Stimulated activated CD8-positive, alpha-beta memory T cell treated with anti-CD3 and anti-CD28 coated beads, Interleukin-12 subunit alpha, Interleukin-12 subunit beta, amount 100 ng/mL, for 24 hours (primary cell): ENCODE data around the gene RAD50.
"Not testable (repeated sequence)": the region's sequence is repeated elsewhere in the genome, so short reads cannot be mapped to it uniquely, and the experiment has no call there.

Source experiments
- DNase-seq: peaks from one replicate; pipeline ENCODE4 v3.0.0-alpha.2; 2020; ENCODE audit errors: extremely low read depth

RAD50 gene

GRCh38 chr5:132674671-132675506 lies 118.1 kb downstream of the RAD50 start:
- DNase-seq = no peak

DNA sequence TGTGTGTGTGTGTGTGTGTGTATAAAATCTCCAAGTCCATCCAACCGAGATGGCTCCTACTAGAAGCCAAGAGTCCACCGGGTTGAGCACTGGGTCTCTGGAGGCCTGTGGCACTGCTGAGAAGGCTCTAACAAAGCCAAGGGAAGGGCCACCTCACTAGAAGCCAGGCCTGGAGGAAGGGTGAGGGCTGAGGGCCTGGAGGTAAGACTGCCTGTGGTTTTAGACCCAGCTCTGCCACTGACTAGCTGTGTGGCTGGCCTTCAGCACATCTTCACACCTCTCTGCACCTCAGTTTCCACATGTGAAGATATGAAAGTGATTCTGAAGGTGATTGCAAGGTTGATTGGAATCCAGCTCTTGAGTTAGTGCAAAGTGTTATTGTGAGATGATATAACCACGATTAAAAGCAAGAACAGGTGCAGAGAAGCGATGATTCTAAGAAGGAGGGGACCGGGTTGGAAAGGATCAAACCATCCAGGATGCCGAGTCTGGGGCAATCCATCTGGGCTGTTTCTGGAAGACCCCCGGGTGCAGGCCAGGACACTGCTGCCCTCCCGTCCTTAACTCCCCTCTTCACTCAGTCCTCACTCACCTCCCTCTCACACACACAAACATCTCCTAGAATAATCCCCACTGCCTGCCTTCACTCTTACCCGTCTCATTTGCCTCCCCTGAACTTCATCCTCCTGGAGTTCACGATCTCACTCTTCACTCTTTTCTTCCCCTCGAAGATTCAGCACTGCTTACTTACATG lies 119.3 kb downstream of the RAD50 start:
- DNase-seq = no peak

GRCh38 chr5:132677191-132677590 lies 120.4 kb downstream of the RAD50 start:
- DNase-seq = no peak

DNA sequence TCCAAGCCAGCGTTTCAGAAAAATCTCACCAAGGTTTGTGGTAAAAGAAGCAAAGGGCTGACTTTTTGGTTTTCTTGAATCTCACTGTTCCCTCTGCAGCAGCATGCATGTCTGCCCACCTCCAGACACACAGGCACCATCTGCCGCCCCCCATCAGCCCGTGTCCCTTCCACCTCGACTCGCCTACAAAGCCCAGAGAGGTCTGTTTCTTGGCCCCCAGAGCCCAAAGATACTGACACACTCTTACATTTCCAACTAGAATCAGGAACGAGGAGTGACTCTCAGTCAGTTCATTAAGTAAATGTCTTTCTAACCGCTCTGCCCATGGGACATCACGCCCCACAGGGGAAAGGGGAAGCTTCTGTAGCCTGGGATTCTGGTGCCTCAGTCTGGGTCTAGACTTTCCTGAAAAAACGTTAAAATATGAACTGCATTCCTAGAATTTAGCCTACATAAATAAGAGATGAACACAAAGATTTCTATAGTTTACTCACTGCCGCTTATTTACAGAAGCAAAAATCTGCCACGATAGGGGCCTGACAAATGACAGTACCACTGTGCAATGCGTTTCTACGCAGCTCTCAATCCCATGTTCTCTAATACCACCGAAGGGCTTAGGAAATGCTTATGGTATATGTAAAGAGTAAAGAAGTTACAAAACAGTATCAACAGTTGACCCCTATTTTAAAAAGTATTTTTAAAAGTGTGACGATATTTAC lies 121.1 kb downstream of the RAD50 start:
- DNase-seq = no peak

GRCh38 chr5:132678735-132679134 lies 122.0 kb downstream of the RAD50 start:
- no peak for DNase-seq

DNA sequence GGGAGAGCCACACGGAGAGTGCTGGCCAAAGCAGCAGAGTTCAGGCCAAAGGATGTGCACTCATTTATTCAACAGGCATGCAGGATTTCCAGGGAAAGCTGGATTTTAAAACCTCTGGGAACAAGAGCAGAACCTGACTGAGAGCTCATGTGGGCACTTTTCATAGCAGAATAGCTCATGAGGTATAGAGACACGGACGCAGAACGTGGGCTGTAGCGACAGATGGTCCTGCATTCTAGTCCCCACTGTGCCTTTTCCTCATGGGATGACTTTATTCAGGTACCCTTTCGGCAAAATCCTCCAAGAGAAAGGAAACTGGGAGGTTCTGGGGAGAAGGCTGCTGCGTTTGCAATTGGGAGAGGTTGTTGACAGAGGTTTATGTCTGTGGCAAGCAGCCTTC lies 122.4 kb downstream of the RAD50 start:
- DNase-seq = no peak

DNA sequence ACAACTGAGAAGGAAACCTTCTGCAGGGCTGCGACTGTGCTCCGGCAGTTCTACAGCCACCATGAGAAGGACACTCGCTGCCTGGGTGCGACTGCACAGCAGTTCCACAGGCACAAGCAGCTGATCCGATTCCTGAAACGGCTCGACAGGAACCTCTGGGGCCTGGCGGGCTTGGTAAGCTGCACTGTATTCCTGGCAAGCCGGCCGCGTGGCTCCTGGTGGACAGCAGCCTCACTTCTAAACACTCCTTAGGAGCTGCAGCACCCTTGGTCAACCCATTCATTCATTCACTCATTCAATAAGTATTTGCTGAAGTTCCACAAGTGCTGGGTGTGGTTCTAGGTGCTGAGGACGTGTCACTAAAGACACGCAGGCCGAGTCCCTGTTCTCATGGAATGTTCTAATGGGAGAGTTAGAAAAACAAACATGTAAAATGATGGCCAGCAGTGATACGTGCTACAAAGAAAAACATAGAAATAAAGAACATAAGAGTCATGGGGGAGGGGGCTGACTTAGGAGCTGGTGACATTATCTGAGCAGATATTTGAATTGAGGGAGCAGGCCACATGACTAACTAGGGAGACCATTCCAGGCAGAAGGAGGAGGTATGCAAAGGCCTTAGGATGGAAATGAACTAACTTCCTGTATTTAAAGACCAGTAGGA lies 123.1 kb downstream of the RAD50 start:
- DNase-seq = no peak

DNA sequence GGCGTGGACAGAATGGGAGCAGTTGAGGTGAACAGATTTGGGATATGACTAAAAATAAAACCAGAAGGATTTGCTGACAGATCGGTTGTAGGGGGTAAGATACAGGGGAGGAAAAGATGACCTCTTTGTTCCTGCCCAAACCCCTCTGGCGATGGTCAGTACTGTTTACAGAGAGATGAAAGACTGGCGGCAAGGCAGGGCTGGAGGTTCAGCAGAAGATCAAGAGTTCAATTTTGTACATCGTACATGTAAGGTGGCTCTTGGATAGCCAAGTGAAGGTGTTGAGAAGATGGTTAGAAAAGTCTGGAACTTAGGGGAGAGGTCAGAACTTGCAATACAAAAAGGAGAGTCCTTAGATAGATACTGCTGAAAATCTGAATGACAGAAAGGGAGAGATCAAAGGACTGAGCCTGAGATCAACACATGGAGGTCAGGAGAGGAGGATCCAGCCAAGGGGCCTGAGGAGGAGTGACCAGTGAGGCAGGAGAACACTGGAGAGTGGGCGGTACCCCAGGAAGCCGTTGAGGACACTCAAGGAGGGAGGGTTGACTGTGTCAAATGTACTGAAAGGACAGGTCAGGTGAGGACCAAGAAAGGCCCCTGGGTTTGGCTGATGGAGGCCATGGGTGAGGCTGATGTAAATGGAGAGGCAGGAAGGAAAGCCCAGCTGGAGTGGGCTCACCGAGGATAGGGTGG lies 124.2 kb downstream of the RAD50 start:
- DNase-seq = no peak

DNA sequence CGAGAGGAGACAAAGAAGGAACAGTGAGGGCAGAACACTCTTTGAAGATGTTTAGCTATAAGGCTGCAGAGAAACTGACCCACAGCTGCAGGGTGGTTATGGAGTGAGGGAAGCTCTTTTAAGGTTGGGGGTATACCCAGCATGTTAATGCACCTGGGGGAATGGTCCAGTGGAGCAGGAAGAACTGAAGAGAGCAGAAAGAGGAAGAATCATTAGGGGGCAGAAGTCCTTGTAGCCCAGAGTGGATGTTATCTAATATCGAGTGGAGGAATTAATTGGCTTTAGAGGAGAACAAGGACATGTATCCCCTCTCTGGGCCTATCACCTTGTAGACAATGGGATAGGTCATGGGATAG lies 124.7 kb downstream of the RAD50 start:
- DNase-seq = no peak

- no peak for DNase-seq
Observed at GRCh38 chr5:132681983-132682382, 125.2 kb downstream of the RAD50 start.

GRCh38 chr5:132684491-132684890 lies 127.7 kb downstream of the RAD50 start:
- DNase-seq = no peak

DNA sequence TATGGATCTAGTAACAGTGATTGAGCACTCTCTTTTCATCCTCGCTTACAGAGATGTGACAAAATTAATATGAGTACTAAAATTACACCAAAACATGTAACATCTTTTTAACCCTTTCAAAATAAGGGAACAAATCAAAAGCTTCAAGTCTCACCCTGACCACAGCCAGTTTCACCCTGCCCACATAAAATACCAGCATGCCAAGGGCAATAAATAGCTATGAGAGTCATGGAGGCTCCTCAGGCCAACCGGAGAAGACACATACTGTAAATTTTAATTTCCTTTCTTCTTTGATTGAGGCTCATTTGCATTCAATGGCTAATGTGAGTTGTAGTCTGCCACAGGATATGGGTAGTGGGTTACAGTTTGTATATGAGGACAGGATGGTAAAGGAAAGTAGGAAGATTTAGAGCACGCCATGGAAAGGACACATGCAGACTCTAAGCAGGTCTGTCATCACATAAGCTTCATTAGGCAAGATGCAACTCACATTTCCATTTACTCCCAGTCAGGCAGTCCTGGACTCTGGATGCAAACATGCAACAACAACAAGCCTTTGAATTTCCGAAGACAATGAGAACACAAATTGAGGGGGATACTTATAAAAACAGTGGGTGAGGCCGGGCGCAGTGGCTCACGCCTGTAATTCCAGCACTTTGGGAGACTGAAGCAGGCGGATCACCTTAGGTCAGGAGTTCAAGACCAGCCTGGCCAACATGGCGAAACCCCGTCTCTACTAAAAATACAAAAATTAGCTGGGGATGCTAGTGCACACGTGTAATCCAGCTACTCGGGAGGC lies 128.3 kb downstream of the RAD50 start:
- DNase-seq = no peak

DNA sequence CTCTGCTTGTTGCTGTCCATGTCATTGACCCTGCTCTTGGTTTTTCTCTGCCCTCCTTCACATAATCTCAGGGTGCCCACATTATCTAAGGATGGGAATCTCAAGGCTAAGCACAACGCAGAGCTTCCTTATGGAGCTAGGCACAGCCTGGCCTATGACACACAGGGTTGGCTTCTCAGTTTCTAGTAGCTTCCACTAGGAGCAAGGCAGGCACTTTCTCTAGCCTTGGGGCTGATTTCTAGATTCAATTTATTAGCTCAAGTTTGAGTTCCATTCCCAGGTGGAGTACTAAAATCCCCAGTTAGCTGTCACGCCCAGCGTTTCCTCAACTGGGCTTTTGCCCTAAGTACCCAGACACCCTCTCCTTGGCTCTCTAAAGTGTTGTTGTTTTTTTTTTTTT lies 129.4 kb downstream of the RAD50 start:
- DNase-seq = no peak

DNA sequence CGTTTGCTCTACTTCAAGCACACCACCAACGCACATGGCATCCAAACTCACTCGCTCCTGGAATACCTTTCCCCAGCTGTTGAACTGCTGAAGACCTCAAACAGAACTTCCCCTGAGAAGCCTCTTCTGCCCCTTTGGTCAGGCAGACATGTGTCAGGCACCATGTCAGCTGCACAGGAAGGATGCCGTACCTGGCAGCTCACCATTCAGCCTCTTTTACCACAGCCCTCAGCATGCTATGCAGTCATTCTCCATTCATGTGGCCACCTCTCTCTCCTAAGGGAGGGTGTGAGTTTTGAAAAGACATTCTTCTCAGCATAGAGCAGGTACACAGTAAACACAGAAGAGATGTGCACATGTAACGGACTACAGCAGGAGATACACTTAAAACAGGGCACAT lies 131.2 kb downstream of the RAD50 start:
- DNase-seq = no peak

DNA sequence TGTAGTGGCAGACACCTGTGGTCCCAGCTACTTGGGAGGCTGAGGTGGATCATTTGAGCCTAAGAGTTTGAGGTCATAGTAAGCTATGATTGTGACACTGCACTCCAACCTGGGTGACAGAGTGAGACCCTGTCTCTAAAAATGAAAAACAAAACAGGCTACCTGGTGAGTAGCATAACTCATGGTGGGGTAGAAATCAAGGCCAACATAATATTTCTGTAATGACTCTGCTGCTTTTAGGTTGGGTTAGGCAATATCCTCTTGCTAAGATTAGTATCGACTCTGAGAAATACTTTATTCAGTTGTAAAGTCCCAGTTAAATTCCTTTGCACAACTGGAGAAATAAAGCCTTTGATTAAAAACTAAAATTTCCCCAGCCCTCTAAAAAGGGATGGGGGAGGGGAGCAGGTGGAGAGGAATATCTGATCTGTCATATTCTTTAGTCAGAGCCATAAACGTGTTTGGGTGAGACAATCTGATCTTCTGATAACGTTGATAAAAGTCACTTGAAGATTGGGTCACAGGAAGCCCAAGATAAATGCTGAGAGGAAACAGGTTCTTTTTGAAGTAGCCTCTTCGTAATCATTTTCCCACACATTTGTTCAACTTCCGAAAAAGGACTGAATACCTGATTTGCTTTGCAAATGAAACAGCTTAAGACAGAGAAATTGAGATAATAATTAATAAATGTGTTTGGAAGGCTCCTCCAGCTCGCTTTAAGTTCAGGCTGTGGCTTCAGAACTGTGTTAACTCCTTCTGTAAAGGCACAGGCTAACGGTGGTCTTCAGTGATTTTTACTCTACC lies 132.0 kb downstream of the RAD50 start:
- DNase-seq = no peak

- no peak for DNase-seq
Observed at GRCh38 chr5:132689513-132689912, 132.7 kb downstream of the RAD50 start.

GRCh38 chr5:132690156-132690555 lies 133.4 kb downstream of the RAD50 start:
- DNase-seq = no peak

DNA sequence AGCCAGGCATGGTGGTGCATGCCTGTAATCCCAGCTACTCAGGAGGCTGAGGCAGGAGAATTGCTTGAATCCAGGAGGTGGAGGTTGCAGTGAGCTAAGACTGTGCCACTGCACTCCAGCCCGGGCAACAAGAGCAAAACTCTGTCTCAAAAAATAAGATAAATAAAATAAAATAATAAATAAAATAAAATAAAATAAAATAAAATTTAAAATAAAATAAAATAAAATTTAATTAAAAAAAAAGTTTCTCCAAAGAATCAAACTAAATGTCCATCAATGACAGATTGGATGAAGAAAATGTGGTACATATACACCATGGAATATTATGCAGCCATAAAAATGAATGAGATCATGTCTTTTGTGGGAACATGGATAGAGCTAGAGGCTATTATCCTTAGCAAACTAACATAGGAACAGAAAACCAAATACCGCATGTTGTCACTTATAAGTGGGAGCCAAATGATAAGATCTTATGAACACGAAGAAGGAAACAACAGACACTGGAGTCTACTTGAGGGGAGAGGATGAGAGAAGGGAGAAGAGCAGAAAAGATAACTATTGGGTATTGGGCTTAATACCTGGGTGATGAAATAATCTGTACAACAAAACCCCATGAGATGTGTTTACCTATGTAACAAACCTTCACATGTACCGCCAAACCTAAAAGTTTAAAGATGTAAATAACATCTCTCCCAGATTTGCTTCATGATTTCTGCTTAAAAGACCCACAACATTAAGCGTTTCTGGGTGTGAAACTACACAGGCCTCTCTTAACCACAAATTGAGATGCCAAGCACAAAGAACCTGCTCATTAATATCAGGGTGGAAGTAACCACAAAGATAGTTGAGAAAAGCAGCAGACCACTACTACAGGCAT lies 135.2 kb downstream of the RAD50 start:
- not testable (repeated sequence) for DNase-seq

DNA sequence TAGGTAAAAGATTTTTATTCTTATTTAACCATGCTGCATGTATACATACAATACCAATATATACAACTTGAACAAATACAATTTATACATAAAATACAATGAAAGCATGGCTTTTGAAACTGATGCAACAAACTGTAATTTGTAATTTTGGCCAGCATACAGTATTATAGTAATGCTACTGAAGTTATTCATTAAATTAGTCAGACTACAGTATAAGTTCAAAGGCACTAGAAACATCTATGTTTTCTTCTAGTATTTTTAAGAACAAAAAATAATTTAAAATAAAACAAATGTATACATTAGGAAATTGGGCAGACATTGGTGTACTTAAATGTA lies 135.8 kb downstream of the RAD50 start:
- no peak for DNase-seq
